Neural progenitor cell (in vitro differentiated cells): ENCODE measurements around the gene PDIA6. TPM values are rescaled to one million over a fixed set of nuclear protein-coding genes. Genes with fewer than 3 reads are reported as not detected.
A peak's percentile ranks its signal among the peaks of the same experiment; 100 is the strongest.

Experiments used
- DNase-seq: peaks from one replicate; pipeline ENCODE4 v3.0.0-alpha.2; 2016; ENCODE audit warnings: low spot score
- H2AFZ ChIP-seq: fragments of 200-600 bp; sonication (generic); replicated peaks from 2 replicates; pipeline ENCODE4 v1.6.1; 2016; ENCODE audit warnings: antibody characterized with exemption
- H3F3A ChIP-seq: fragments of 200-600 bp; sonication (generic); 2 replicates; pipeline ENCODE4 v1.6.1; 2016; ENCODE audit warnings: antibody characterized with exemption, low read depth
- H3K27ac ChIP-seq: fragments of 200-600 bp; sonication (generic); 2 replicates; pipeline ENCODE4 v1.5.1; 2016; ENCODE audit warnings: mild to moderate bottlenecking
- H3K27me3 ChIP-seq: fragments of 200-600 bp; sonication (generic); 2 replicates; pipeline ENCODE4 v1.6.1; 2016; ENCODE audit warnings: mild to moderate bottlenecking, moderate library complexity
- H3K36me3 ChIP-seq: fragments of 200-600 bp; sonication (generic); 2 replicates; pipeline ENCODE4 v1.5.1; 2016
- H3K4me1 ChIP-seq: fragments of 200-600 bp; sonication (generic); 2 replicates; pipeline ENCODE4 v1.6.1; 2016; ENCODE audit warnings: mixed run types
- H3K4me2 ChIP-seq: fragments of 200-600 bp; sonication (generic); 2 replicates; pipeline ENCODE4 v1.6.1; 2016
- H3K4me3 ChIP-seq: fragments of 200-600 bp; sonication (generic); 2 replicates; pipeline ENCODE4 v1.5.1; 2016
- H3K79me2 ChIP-seq: fragments of 200-600 bp; sonication (generic); 2 replicates; pipeline ENCODE4 v1.6.1; 2016; ENCODE audit warnings: low read depth
- H3K9ac ChIP-seq: fragments of 200-600 bp; sonication (generic); 2 replicates; pipeline ENCODE4 v1.6.1; 2016
- H3K9me3 ChIP-seq: fragments of 200-600 bp; sonication (generic); 2 replicates; pipeline ENCODE4 v1.5.1; 2016; ENCODE audit warnings: low read depth
- H4K20me1 ChIP-seq: fragments of 200-600 bp; sonication (generic); 2 replicates; pipeline ENCODE4 v1.6.1; 2016; ENCODE audit warnings: low read depth
- H3K27ac Mint-ChIP-seq: 3 replicates; pipeline ENCODE4 v1.8.0; 2021; ENCODE audit warnings: mixed read lengths
- H3K27me3 Mint-ChIP-seq: 2 replicates; pipeline ENCODE4 v1.8.0; 2022; ENCODE audit warnings: low read depth, mild to moderate bottlenecking, inconsistent platforms, moderate library complexity, mixed read lengths; ENCODE audit not compliant: insufficient read depth
- H3K36me3 Mint-ChIP-seq: 3 replicates; pipeline ENCODE4 v1.8.0; 2021; ENCODE audit warnings: mixed read lengths
- H3K4me1 Mint-ChIP-seq: 3 replicates; pipeline ENCODE4 v1.8.0; 2021; ENCODE audit warnings: mixed read lengths
- H3K4me3 Mint-ChIP-seq: 3 replicates; pipeline ENCODE4 v1.8.0; 2021; ENCODE audit warnings: mild to moderate bottlenecking, moderate library complexity, mixed read lengths
- H3K9me3 Mint-ChIP-seq: 3 replicates; pipeline ENCODE4 v1.8.0; 2020; ENCODE audit warnings: mixed read lengths
- CTCF ChIP-seq: fragments of 200-600 bp; sonication (generic); IDR thresholded peaks from 2 replicates; pipeline ENCODE4 v1.5.1; 2017; ENCODE audit warnings: antibody characterized with exemption, mild to moderate bottlenecking
- EZH2 ChIP-seq: fragments of 200-600 bp; sonication (generic); IDR thresholded peaks from 2 replicates; pipeline ENCODE4 v1.6.1; 2017; ENCODE audit warnings: antibody characterized with exemption, mild to moderate bottlenecking, moderate library complexity
- EZH2phosphoT487 ChIP-seq: fragments of 200-600 bp; sonication (generic); IDR thresholded peaks from 2 replicates; pipeline ENCODE4 v1.6.1; 2017; ENCODE audit warnings: antibody characterized with exemption
- total RNA-seq: library from RNA; depleted of rRNA; stranded (reverse); fragments of >200 nt; gene quantifications from 2 replicates; pipeline ENCODE4 v1.2.3, GENCODE V29; 2015; ENCODE audit warnings: low replicate concordance

PDIA6 gene
- total RNA-seq = 299 and 381 TPM in 2 replicates

DNA sequence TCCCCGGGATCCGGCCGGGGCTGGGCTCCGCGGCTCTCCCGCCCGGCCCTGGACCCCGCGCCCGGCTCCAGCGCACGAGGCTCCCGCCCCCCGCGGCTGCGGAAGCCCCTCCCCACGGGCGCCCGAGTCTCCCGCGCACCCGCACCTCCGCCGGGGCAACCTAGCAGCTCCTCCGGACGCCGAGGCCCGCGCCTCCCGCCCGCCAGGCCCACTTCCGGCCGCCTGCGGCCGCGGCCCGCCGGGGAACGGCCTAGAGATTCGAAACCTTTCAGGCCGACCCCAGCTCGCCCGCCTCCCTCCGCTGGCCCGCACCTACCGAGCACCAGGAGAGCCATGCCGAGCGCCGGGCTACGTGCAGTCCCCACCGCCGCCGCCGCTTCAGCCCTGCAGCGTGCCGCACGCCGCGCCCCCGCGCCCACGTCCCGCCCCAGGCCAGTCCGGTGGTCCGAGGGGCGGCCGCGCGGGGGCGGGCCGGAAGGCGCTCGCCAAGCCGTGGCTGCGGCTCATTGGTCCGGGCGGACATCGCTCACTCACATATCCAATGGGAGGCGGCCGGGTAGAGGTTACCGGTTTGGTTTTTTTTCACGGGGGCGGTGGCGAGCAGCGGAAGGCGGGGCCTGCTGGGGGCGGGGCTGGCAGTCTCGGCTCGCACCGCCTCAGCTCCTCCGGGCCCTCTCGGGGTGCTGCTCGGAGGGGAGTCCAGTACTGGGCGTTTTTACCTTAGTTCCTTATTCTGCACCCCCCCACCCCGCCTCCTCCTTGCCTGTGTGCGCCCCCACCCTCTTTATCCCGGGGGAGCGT, at the start of gene PDIA6:
PDIA6 (minus strand) TSS at position 424 of the 801 bp plus-strand sequence; CDS start at position 335, 89 bp downstream.
- peaks cover 4% of the 10 kb centered on the region for H3K27me3 Mint-ChIP-seq
- no peaks in the 10 kb centered on the region for H3K9me3 Mint-ChIP-seq
- peak within 1 kb of the TSS; percentile 94 for H3K4me3 Mint-ChIP-seq

GRCh38 chr2:10862330-10862729, 49.7 kb upstream of the PDIA6 start:
- no peaks in the 10 kb centered on the region for H4K20me1 ChIP-seq
- H3K4me1 ChIP-seq = peaks cover 6% of the 10 kb centered on the region
- Mint-ChIP-seq H3K9me3 (no peaks in the 10 kb centered on the region), H3K27ac (peak overlapping the region; percentile 27), H3K4me3 (no peak overlapping the region), H3K27me3 (peaks cover 2% of the 10 kb centered on the region), H3K4me1 (peaks cover 21% of the 10 kb centered on the region), H3K36me3 (no peaks in the 10 kb centered on the region)
- no peaks in the 10 kb centered on the region for H3K79me2 ChIP-seq
- H3K27ac ChIP-seq = no peak overlapping the region
- no peak overlapping the region for H3K4me3 ChIP-seq
- H3K27me3 ChIP-seq = no peaks in the 10 kb centered on the region
- no peak overlapping the region for H2AFZ ChIP-seq
- no peak for TF ChIP-seq CTCF
- TF ChIP-seq EZH2phosphoT487 = no peak
- no peak for TF ChIP-seq EZH2
- no peak overlapping the region for H3K9ac ChIP-seq
- no peaks in the 10 kb centered on the region for H3K36me3 ChIP-seq
- no peaks in the 10 kb centered on the region for H3K9me3 ChIP-seq
- DNase-seq = no peak
- no peak overlapping the region for H3K4me2 ChIP-seq
- H3F3A ChIP-seq = no peaks in the 10 kb centered on the region

More for the DNA sequence above, at the start of gene PDIA6:
- Histone ChIP-seq H3K27me3 (no peaks in the 10 kb centered on the region), H4K20me1 (peaks cover 46% of the 10 kb centered on the region), H3K9me3 (no peaks in the 10 kb centered on the region), H3K36me3 (no peaks in the 10 kb centered on the region), H3K4me3 (peak within 1 kb of the TSS; percentile 91), H3K79me2 (peaks cover 47% of the 10 kb centered on the region), H3F3A (peaks cover 18% of the 10 kb centered on the region), H3K4me2 (peak within 1 kb of the TSS; percentile 97), H3K27ac (peak within 1 kb of the TSS; percentile 78), H3K4me1 (peaks cover 29% of the 10 kb centered on the region), H2AFZ (peak within 1 kb of the TSS; percentile 73), H3K9ac (peak within 1 kb of the TSS; percentile 76)
- Mint-ChIP-seq H3K27ac (peak within 1 kb of the TSS; percentile 92), H3K4me1 (peaks cover 44% of the 10 kb centered on the region), H3K36me3 (peaks cover 10% of the 10 kb centered on the region)
- TF ChIP-seq CTCF (no peak), EZH2 (peak; percentile 37)
- peak; percentile 98 for DNase-seq

- Mint-ChIP-seq H3K36me3 (no peaks in the 10 kb centered on the region), H3K9me3 (no peaks in the 10 kb centered on the region), H3K4me3 (no peak overlapping the region), H3K4me1 (peaks cover 21% of the 10 kb centered on the region), H3K27me3 (peaks cover 2% of the 10 kb centered on the region), H3K27ac (no peak overlapping the region)
- no peaks in the 10 kb centered on the region for H4K20me1 ChIP-seq
- H3K27ac ChIP-seq = no peak overlapping the region
- no peak overlapping the region for H2AFZ ChIP-seq
- no peaks in the 10 kb centered on the region for H3K27me3 ChIP-seq
- H3K36me3 ChIP-seq = no peaks in the 10 kb centered on the region
- no peak for DNase-seq
- no peaks in the 10 kb centered on the region for H3K79me2 ChIP-seq
- H3K4me2 ChIP-seq = no peak overlapping the region
- H3K4me1 ChIP-seq = peaks cover 6% of the 10 kb centered on the region
- TF ChIP-seq CTCF = no peak
- no peak for TF ChIP-seq EZH2phosphoT487
- TF ChIP-seq EZH2 = no peak
- H3F3A ChIP-seq = no peaks in the 10 kb centered on the region
- no peak overlapping the region for H3K4me3 ChIP-seq
- no peaks in the 10 kb centered on the region for H3K9me3 ChIP-seq
- no peak overlapping the region for H3K9ac ChIP-seq
Measured at GRCh38 chr2:10861765-10862164, 49.2 kb upstream of the PDIA6 start.
